ENCODE results near the gene TMEM41B.
A peak's percentile ranks its signal among the peaks of the same experiment; 100 is the strongest.
"Not testable (repeated sequence)": the region's sequence is repeated elsewhere in the genome, so short reads cannot be mapped to it uniquely, and the experiment has no call there.

Gene TMEM41B

GRCh38 chr11:9265211-9266131, 48.9 kb downstream of the TMEM41B start, which contains the start of gene DENND5A:
Gene DENND5A, minus strand, starts transcription at chr11:9265350. Its CDS starts 281 bp downstream, at chr11:9265069.
- H3K4me3 ChIP-seq (ENCODE audit: low read length) = peak within 1 kb of the TSS; percentile 72
- DNase-seq (ENCODE audit: low read depth, low spot score) = no peak

- no peak for DNase-seq (ENCODE audit: low read depth, low spot score)
- peak overlapping the region; percentile 72 for H3K4me3 ChIP-seq (ENCODE audit: low read length)
These were observed 49.8 kb downstream of the TMEM41B start for GRCh38 chr11:9264316-9265210.

GRCh38 chr11:9263840-9264315, 50.5 kb downstream of the TMEM41B start:
- no peak for DNase-seq (ENCODE audit: low read depth, low spot score)
- H3K4me3 ChIP-seq (ENCODE audit: low read length) = peak overlapping the region; percentile 72

- not testable (repeated sequence) for DNase-seq (ENCODE audit: low read depth, low spot score); H3K4me3 ChIP-seq (ENCODE audit: low read length)
These were observed 53.6 kb downstream of the TMEM41B start for GRCh38 chr11:9260838-9261146.

GRCh38 chr11:9259981-9260837, 54.2 kb downstream of the TMEM41B start:
- DNase-seq (ENCODE audit: low read depth, low spot score) = no peak
- no peak overlapping the region for H3K4me3 ChIP-seq (ENCODE audit: low read length)

- not testable (repeated sequence) for DNase-seq (ENCODE audit: low read depth, low spot score); H3K4me3 ChIP-seq (ENCODE audit: low read length)
These were observed 56.1 kb downstream of the TMEM41B start for GRCh38 chr11:9258279-9258678.

- no peak overlapping the region for H3K4me3 ChIP-seq (ENCODE audit: low read length)
- DNase-seq (ENCODE audit: low read depth, low spot score) = no peak
These were observed 60.0 kb downstream of the TMEM41B start for GRCh38 chr11:9254416-9254815.

GRCh38 chr11:9253086-9253485, 61.3 kb downstream of the TMEM41B start:
- no peak overlapping the region for H3K4me3 ChIP-seq (ENCODE audit: low read length)
- no peak for DNase-seq (ENCODE audit: low read depth, low spot score)

- peak; percentile 66 for DNase-seq (ENCODE audit: low read depth, low spot score)
- no peak overlapping the region for H3K4me3 ChIP-seq (ENCODE audit: low read length)
These were observed 63.1 kb downstream of the TMEM41B start for GRCh38 chr11:9251311-9251710.

- DNase-seq (ENCODE audit: low read depth, low spot score) = peak; percentile 99
- no peak overlapping the region for H3K4me3 ChIP-seq (ENCODE audit: low read length)
These were observed 64.2 kb downstream of the TMEM41B start for GRCh38 chr11:9250139-9250582.

- DNase-seq (ENCODE audit: low read depth, low spot score) = no peak
- H3K4me3 ChIP-seq (ENCODE audit: low read length) = no peak overlapping the region
These were observed 65.1 kb downstream of the TMEM41B start for GRCh38 chr11:9249252-9249651.

- DNase-seq (ENCODE audit: low read depth, low spot score) = no peak
- no peak overlapping the region for H3K4me3 ChIP-seq (ENCODE audit: low read length)
These were observed 66.5 kb downstream of the TMEM41B start for GRCh38 chr11:9247863-9248262.

GRCh38 chr11:9236242-9236641, 78.2 kb downstream of the TMEM41B start:
- not testable (repeated sequence) for DNase-seq (ENCODE audit: low read depth, low spot score); H3K4me3 ChIP-seq (ENCODE audit: low read length)

GRCh38 chr11:9232482-9232881, 81.9 kb downstream of the TMEM41B start:
- DNase-seq (ENCODE audit: low read depth, low spot score) = no peak
- H3K4me3 ChIP-seq (ENCODE audit: low read length) = no peak overlapping the region

- peak; percentile 39 for DNase-seq (ENCODE audit: low read depth, low spot score)
- no peak overlapping the region for H3K4me3 ChIP-seq (ENCODE audit: low read length)
These were observed 82.6 kb downstream of the TMEM41B start for GRCh38 chr11:9231848-9232177.

All from Jurkat, Clone E6-1 (cell line).